Activated CD4-positive, alpha-beta T cell treated with anti-CD3 and anti-CD28 coated beads, Interleukin-2, amount 50 U/mL, for 1 hour (primary cell): Measurements from ENCODE around the gene AKT2.
"Not testable (repeated sequence)": the region's sequence is repeated elsewhere in the genome, so short reads cannot be mapped to it uniquely, and the experiment has no call there.

Experiments
- DNase-seq: peaks from one replicate; pipeline ENCODE4 v3.0.0-alpha.2; 2020

The AKT2 gene

GRCh38 chr19:40232949-40233810 lies 52.0 kb downstream of the AKT2 start:
- no peak for DNase-seq

DNA sequence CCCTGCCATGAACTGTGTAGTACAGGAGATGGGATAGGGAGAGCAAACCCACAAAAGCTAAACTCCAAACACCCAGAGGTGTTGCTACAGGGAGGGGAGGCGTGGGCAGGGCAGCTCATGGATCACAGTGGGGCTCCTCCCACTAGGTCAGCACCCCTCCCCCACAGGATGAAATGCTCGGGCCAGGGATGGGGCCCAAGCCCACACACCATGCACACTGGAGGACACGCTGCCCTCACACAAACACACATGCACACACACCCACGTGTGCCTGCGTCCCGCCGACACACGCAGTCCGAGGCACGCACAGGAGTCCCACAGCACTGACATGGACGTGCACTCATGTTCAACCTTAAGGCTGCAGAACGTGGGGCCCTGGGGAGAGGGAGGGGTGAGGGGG lies 52.7 kb downstream of the AKT2 start:
- DNase-seq, result no peak

GRCh38 chr19:40231544-40232424 lies 53.4 kb downstream of the AKT2 start:
- DNase-seq, result no peak

DNA sequence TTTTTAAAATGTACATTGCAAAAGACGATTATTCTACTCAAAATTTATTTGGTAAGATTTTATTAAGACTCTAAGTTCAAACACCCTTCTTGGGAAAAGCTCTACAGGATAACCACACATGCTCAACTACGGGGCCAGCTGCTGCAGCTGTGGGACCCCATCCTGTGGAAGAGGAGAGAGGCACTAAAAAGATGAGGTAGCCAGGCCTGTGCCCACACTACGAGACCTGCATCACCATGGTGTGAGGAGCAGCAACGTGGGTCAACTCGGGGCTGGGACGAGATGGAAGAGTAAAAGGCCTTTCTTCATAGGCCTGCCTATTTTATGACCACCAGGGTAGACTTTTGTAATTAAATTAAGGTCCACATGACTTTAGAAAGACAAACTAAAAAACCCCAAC lies 54.1 kb downstream of the AKT2 start:
- DNase-seq, result no peak

GRCh38 chr19:40229926-40230417 lies 55.2 kb downstream of the AKT2 start:
- DNase-seq, result no peak

GRCh38 chr19:40229484-40229883 lies 55.7 kb downstream of the AKT2 start:
- DNase-seq, result no peak

DNA sequence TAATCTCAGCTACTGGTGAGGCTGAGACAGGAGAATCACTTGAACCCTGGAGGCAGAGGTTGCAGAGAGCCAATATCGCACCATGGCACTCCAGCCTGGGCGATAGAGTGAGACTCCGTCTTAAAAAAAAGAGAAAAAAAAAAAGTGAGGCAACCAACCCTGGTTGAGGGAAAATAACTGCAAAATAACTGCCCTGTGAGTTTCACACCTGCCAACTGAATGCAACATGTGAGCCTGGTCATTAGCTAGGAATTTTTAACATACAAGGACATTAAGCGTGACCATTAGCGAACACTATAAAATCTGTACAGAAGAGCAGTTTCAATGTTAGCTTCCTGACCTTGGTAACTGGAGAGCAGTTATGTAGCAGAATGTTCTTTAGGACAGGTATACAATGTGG lies 56.3 kb downstream of the AKT2 start:
- no peak for DNase-seq

GRCh38 chr19:40228346-40228745 lies 56.8 kb downstream of the AKT2 start:
- no peak for DNase-seq

GRCh38 chr19:40225440-40226305 lies 59.5 kb downstream of the AKT2 start:
- DNase-seq, result no peak

DNA sequence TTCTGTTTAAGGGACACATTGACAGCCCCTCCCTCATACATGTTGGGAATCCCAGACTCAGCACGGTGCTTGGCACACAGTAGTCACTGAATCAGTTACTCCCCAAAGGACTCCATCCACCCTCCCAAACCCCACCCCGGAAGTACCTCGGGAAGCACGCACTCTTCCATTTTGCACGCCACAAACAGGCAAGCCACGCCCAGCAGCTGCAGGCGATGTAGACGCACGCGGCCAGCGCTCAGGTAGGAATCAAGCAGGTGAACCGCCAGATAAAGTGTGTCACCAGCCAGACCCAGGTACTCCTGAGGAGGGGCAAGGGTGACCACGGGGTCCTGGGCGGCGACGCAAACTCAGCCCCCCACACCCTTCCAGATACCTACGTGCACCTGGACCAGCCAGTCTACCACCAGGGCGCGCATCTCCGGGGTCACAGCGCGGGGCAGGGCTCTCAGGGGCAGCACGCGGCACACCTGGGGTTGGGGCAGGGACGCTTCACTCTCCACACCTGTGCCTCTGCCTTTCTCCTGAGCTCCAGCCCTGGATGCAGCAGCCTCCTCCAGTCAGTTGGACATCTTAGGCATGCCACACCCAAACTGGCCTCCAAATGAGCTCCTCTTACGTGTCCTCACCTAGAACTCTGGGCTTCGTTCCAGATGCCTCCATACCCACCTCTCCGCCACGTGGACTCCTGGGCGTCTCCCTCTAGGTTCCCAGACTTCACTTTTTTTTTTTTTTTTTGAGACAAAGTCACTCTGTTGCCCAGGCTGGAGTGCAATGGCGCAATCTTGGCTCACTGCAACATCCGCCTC lies 60.6 kb downstream of the AKT2 start:
- no peak for DNase-seq

DNA sequence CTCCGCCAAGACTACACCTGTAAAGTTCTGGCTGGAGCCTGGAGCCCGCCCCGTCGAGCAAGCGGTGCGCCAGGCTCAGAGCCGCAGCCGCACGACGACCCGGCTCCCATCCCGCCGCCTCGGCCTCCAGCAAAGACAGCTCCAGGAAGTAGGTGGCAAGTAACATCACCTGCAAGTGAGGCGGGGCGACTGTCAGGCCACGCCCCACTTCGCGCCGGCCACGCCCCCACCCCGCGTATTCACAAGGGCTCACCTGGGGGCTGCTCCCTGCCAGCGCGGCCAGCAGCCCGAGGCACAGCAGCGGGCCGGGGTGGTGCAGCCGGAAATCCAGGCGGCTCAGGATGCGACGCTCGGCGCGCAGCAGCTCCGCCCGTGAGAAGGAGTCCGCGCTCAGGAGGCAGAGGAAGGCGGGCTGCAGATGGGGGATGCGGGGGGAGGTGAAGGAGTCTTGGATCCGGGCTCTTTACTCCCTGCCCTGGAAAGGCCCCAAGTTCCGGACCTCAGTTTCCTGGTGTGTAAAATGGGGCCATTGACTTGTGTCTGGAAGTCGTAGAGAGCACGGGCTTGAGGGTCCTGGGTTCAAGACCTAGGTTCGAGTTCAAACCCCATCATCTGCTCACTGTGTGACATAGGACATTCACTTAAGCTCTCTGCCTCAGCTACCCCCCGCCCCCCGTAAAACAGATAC lies 61.9 kb downstream of the AKT2 start:
- peak; percentile 30 for DNase-seq

GRCh38 chr19:40221858-40222619 lies 63.1 kb downstream of the AKT2 start:
- DNase-seq, result peak; percentile 69

- DNase-seq, result no peak
Measured at GRCh38 chr19:40220674-40221073, 64.5 kb downstream of the AKT2 start.

DNA sequence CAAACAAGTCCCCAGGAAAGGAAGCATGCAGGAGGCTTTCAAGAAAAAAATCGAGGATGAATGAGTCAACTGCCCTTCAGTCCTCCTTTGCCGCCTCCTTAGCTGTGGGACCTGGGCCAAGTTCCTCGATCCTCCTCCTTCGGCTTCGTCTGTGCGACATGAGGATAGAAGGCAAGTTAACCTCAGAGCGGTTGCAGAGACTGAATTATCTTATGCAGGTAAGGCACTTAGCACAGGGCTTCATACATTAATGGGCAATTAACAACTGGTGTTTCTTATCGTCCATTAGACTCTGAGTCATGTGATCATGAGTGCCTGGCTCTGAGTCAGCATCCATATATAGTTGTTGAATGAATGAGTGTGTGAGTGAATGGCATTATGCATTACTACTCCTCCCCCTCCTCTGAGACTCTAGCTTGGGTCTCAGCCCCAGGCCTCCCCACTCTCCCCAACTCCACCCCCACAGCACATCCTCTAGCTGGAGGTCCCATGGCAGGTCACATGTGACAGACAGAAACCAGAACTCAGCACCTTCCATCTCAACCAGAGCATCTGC lies 65.3 kb downstream of the AKT2 start:
- DNase-seq, result no peak

DNA sequence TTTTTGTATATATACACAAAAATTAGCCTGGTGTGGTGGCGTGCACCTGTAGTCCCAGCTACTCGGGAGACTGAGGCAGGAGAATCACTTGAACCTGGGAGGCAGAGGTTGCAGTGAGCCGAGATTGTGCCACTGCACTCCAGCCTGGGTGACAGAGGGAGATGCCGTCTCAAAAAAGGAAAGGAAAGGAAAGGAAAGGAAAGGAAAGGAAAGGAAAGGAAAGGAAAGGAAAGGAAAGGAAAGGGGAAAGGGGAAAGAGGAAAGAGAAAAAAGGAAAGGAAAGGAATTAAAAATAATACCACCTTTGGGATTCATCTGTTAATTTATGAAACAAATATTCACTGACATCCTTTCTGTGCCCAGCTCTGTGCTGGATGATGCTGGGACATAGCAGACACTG lies 66.1 kb downstream of the AKT2 start:
- not testable (repeated sequence) for DNase-seq

DNA sequence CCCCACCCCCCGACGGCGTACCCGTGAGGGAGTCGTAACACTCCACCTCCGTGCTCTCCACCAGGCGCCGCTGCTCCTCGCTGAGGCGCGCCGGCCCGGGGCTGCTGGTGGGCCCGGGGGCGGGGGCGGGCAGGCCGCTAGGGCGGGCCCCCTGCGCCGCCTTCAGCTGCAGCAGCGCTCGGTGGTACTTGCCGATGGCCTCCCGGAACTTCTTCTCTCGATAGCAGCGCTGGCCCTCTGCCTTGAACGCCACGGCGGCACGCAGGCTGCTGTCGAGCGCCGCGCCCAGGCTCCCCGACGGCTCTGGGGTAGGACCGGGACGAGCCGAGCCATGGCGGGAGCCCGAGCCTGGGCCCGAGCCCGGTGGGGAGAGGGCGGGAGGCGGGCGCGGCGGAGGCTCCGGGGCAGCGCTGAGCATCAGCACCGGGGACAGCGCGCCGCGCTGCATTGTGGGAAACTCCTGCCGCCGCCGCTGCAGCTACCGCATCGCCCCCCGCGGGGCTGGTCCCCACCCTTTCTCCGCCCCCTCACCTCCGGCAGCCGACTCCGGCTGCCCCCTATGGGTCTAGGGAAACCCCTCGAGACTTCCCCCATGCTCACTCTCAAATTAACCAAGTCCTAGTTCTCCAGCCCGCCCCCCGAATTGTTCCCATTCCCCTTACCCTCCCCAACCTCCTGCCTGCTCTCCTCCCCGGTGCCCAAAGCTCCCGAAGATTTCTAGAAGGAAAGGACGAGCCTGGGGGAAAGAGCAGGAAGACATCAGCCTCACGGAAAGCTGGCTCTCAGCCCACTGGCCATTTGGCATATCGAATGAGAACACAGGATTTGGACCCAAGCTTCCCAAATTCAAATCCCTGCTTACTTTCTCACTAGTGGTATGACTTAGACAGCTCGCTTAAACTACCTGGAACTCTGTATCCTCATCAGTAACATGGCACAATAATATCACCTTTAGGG lies 66.9 kb downstream of the AKT2 start, which contains the start of gene TTC9B:
TSS of gene TTC9B (minus strand) at position 451 of the 957 bp plus-strand sequence. CDS start at position 448, 3 bp downstream.
- DNase-seq, result peak; percentile 41

GRCh38 chr19:40217027-40217810 lies 67.9 kb downstream of the AKT2 start:
- no peak for DNase-seq

GRCh38 chr19:40216777-40217026 lies 68.4 kb downstream of the AKT2 start:
- no peak for DNase-seq
